Suppressor macrophage treated with lipopolysaccharide for 4 hours (primary cell): ENCODE data around the gene SSNA1.
"Not testable (repeated sequence)": the region's sequence is repeated elsewhere in the genome, so short reads cannot be mapped to it uniquely, and the experiment has no call there.

ENCODE experiments used
- DNase-seq: peaks from one replicate; pipeline ENCODE4 v3.0.0-alpha.2; 2020

SSNA1 gene

GRCh38 chr9:137234055-137234697, 45.7 kb downstream of the SSNA1 start:
- no peak for DNase-seq

GRCh38 chr9:137234758-137235423, 46.4 kb downstream of the SSNA1 start:
- DNase-seq, result no peak

- DNase-seq, result no peak
These were observed 47.2 kb downstream of the SSNA1 start for GRCh38 chr9:137235424-137236237.

GRCh38 chr9:137236238-137236935, 47.9 kb downstream of the SSNA1 start:
- DNase-seq, result peak; percentile 90

GRCh38 chr9:137236936-137237421, 48.5 kb downstream of the SSNA1 start:
- DNase-seq, result no peak

GRCh38 chr9:137237759-137238726, 49.6 kb downstream of the SSNA1 start:
- no peak for DNase-seq

- not testable (repeated sequence) for DNase-seq
These were observed 51.2 kb downstream of the SSNA1 start for GRCh38 chr9:137239541-137240200.
